Neural cell (in vitro differentiated cells): Measurements from ENCODE around the gene CHCHD3.

ENCODE experiments used
- CTCF ChIP-seq: fragments of 450-650 bp; IDR thresholded peaks from 2 replicates; pipeline ENCODE4 v1.5.1; 2014; ENCODE audit warnings: antibody characterized with exemption, mild to moderate bottlenecking, moderate library complexity; ENCODE audit not compliant: poor library complexity, severe bottlenecking
- EP300 ChIP-seq: fragments of 450-650 bp; conservative IDR thresholded peaks from 2 replicates; pipeline ENCODE4 v1.6.1; 2014; ENCODE audit warnings: antibody characterized with exemption, mild to moderate bottlenecking, moderate library complexity; ENCODE audit not compliant: poor library complexity, severe bottlenecking
- EZH2 ChIP-seq: fragments of 200-600, 300-800 bp; shearing (Covaris generic), sonication (generic); IDR thresholded peaks from 2 replicates; pipeline ENCODE4 v1.6.1; 2014; ENCODE audit warnings: antibody characterized with exemption, low read length, borderline replicate concordance, mild to moderate bottlenecking; ENCODE audit not compliant: insufficient read depth, poor library complexity, severe bottlenecking
- POLR2AphosphoS5 ChIP-seq: IDR thresholded peaks from 2 replicates; pipeline ENCODE4 v1.6.1; 2012
- REST ChIP-seq: IDR thresholded peaks from 2 replicates; pipeline ENCODE4 v1.6.1; 2012; ENCODE audit warnings: borderline replicate concordance
- TAF1 ChIP-seq: IDR thresholded peaks from 2 replicates; pipeline ENCODE4 v1.6.1; 2012; ENCODE audit warnings: low read depth

DNA sequence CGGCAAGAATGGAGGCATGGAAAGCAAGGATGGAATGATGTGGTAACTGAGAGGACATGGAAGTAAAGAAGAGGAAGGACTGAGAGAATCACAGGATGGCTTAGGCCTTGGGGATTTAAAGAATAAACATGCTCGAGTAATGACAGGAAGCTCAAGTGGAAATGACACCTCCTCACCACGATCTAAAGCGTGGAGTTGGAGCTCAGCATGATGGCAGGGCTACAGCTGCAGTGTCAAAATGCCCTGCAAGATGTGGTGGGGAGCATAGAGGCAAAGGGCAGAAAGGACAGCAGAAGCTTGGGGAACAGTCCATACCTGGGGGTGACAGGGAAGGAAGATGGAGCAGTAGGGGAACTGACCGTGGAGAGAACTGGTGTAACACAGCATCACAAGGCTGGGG is 276.1 kb downstream of the CHCHD3 start:
- TF ChIP-seq POLR2AphosphoS5 (no peak), CTCF (no peak), EP300 (no peak), REST (no peak), TAF1 (no peak), EZH2 (no peak)
